ENCODE measurements around the gene TRMT1.
A peak's percentile ranks its signal among the peaks of the same experiment; 100 is the strongest.

The TRMT1 gene

GRCh38 chr19:13089857-13090507, 26.6 kb downstream of the TRMT1 start:
- H4K20me1 ChIP-seq (ENCODE audit: insufficient read depth, low read length): no peaks in the 10 kb centered on the region
- H3K36me3 ChIP-seq (ENCODE audit: insufficient read depth, low read length): no peaks in the 10 kb centered on the region
- H3K27me3 ChIP-seq (ENCODE audit: insufficient read depth, low read length): peaks cover 15% of the 10 kb centered on the region
- TF ChIP-seq, protein P1, sequence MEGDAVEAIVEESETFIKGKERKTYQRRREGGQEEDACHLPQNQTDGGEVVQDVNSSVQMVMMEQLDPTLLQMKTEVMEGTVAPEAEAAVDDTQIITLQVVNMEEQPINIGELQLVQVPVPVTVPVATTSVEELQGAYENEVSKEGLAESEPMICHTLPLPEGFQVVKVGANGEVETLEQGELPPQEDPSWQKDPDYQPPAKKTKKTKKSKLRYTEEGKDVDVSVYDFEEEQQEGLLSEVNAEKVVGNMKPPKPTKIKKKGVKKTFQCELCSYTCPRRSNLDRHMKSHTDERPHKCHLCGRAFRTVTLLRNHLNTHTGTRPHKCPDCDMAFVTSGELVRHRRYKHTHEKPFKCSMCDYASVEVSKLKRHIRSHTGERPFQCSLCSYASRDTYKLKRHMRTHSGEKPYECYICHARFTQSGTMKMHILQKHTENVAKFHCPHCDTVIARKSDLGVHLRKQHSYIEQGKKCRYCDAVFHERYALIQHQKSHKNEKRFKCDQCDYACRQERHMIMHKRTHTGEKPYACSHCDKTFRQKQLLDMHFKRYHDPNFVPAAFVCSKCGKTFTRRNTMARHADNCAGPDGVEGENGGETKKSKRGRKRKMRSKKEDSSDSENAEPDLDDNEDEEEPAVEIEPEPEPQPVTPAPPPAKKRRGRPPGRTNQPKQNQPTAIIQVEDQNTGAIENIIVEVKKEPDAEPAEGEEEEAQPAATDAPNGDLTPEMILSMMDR (IDR thresholded peaks at IDR 0.05; ENCODE audit: low read length): no peak
- TF ChIP-seq EZH2 (IDR thresholded peaks at IDR 0.05; ENCODE audit: borderline replicate concordance, low read length): no peak
- H3F3A ChIP-seq (ENCODE audit: insufficient read depth, low read length): no peaks in the 10 kb centered on the region
- H3K27ac ChIP-seq (ENCODE audit: low read depth, low read length, poor library complexity, severe bottlenecking): no peak overlapping the region
- no peak overlapping the region for H2AFZ ChIP-seq (ENCODE audit: low read length)
- H3K4me2 ChIP-seq (ENCODE audit: low read length): no peak overlapping the region
- no peaks in the 10 kb centered on the region for H3K4me1 ChIP-seq (ENCODE audit: insufficient read depth, low read length, severe bottlenecking)
- H3K79me2 ChIP-seq (ENCODE audit: insufficient read depth, low read length): no peaks in the 10 kb centered on the region
- no peaks in the 10 kb centered on the region for H3K9me2 ChIP-seq (ENCODE audit: low read depth, low read length)
- no peak overlapping the region for H3K4me3 ChIP-seq (ENCODE audit: low read depth, low read length, poor library complexity, severe bottlenecking)
- no peaks in the 10 kb centered on the region for H3K9me3 ChIP-seq (ENCODE audit: low read length)
- no peak overlapping the region for H3K9ac ChIP-seq (ENCODE audit: low read length)

- TF ChIP-seq EZH2 (IDR thresholded peaks at IDR 0.05; ENCODE audit: borderline replicate concordance, low read length): no peak
- TF ChIP-seq, protein P1 (IDR thresholded peaks at IDR 0.05; ENCODE audit: low read length): peak; percentile 43; the same call in 1 of the 2 replicates
- Histone ChIP-seq H3K9me2 (ENCODE audit: low read depth, low read length) (no peaks in the 10 kb centered on the region), H3K79me2 (ENCODE audit: insufficient read depth, low read length) (no peaks in the 10 kb centered on the region), H3K27ac (ENCODE audit: low read depth, low read length, poor library complexity, severe bottlenecking) (no peak overlapping the region), H3K4me1 (ENCODE audit: insufficient read depth, low read length, severe bottlenecking) (no peaks in the 10 kb centered on the region), H3K9me3 (ENCODE audit: low read length) (no peaks in the 10 kb centered on the region), H3F3A (ENCODE audit: insufficient read depth, low read length) (no peaks in the 10 kb centered on the region), H3K4me2 (ENCODE audit: low read length) (no peak overlapping the region), H3K4me3 (ENCODE audit: low read depth, low read length, poor library complexity, severe bottlenecking) (no peak overlapping the region), H4K20me1 (ENCODE audit: insufficient read depth, low read length) (no peaks in the 10 kb centered on the region), H2AFZ (ENCODE audit: low read length) (no peak overlapping the region), H3K27me3 (ENCODE audit: insufficient read depth, low read length) (peaks cover 15% of the 10 kb centered on the region), H3K9ac (ENCODE audit: low read length) (no peak overlapping the region), H3K36me3 (ENCODE audit: insufficient read depth, low read length) (no peaks in the 10 kb centered on the region)
These were observed 27.2 kb downstream of the TRMT1 start for GRCh38 chr19:13089139-13089856.

GRCh38 chr19:13087795-13088537, 28.6 kb downstream of the TRMT1 start:
- H3K4me1 ChIP-seq (ENCODE audit: insufficient read depth, low read length, severe bottlenecking): no peaks in the 10 kb centered on the region

More at GRCh38 chr19:13087795-13088537, 28.6 kb downstream of the TRMT1 start:
- Histone ChIP-seq H3K9me3 (ENCODE audit: low read length) (no peaks in the 10 kb centered on the region), H3K27me3 (ENCODE audit: insufficient read depth, low read length) (peaks cover 26% of the 10 kb centered on the region), H3K27ac (ENCODE audit: low read depth, low read length, poor library complexity, severe bottlenecking) (no peak overlapping the region), H2AFZ (ENCODE audit: low read length) (no peak overlapping the region), H3K9me2 (ENCODE audit: low read depth, low read length) (no peaks in the 10 kb centered on the region), H3K4me3 (ENCODE audit: low read depth, low read length, poor library complexity, severe bottlenecking) (no peak overlapping the region), H3K79me2 (ENCODE audit: insufficient read depth, low read length) (no peaks in the 10 kb centered on the region), H3F3A (ENCODE audit: insufficient read depth, low read length) (no peaks in the 10 kb centered on the region), H4K20me1 (ENCODE audit: insufficient read depth, low read length) (no peaks in the 10 kb centered on the region), H3K9ac (ENCODE audit: low read length) (no peak overlapping the region), H3K36me3 (ENCODE audit: insufficient read depth, low read length) (no peaks in the 10 kb centered on the region), H3K4me2 (ENCODE audit: low read length) (no peak overlapping the region)
- no peak for TF ChIP-seq EZH2 (IDR thresholded peaks at IDR 0.05; ENCODE audit: borderline replicate concordance, low read length)
- TF ChIP-seq, protein P1 (IDR thresholded peaks at IDR 0.05; ENCODE audit: low read length): no peak
